Activated T-helper 1 cell treated with Interleukin-2 at 50 U/mL for 16 hours (primary cell): Measurements from ENCODE around the gene BCS1L.
"Not testable (repeated sequence)": the region's sequence is repeated elsewhere in the genome, so short reads cannot be mapped to it uniquely, and the experiment has no call there.

Experiments
- DNase-seq: peaks from one replicate; pipeline ENCODE4 v3.0.0-alpha.2; 2020; ENCODE audit warnings: low read depth

The BCS1L gene

GRCh38 chr2:218659988-218660358 is 490 bp downstream of the BCS1L start:
- no peak for DNase-seq

GRCh38 chr2:218662377-218662776 is 2.9 kb downstream of the BCS1L start:
- no peak for DNase-seq

- DNase-seq = no peak
Observed at GRCh38 chr2:218662827-218663226, 3.3 kb downstream of the BCS1L start.

GRCh38 chr2:218663901-218664300 is 4.4 kb downstream of the BCS1L start:
- DNase-seq = no peak

- DNase-seq = no peak
Observed at GRCh38 chr2:218664653-218665052, 5.2 kb downstream of the BCS1L start.

GRCh38 chr2:218671097-218671653 is 11.7 kb downstream of the BCS1L start:
- no peak for DNase-seq

GRCh38 chr2:218671654-218672566 is 12.4 kb downstream of the BCS1L start, which contains the start of the genes RNF25 and STK36:
Gene RNF25, minus strand, starts transcription at chr2:218672002. Its CDS starts 32 bp downstream, at chr2:218671970.
Gene STK36, plus strand, starts transcription at chr2:218672086. Its CDS starts 744 bp downstream, at chr2:218672830.
- peak; percentile 73 for DNase-seq

GRCh38 chr2:218679119-218679518 is 19.6 kb downstream of the BCS1L start:
- DNase-seq = no peak

GRCh38 chr2:218680061-218680460 is 20.6 kb downstream of the BCS1L start:
- no peak for DNase-seq

- DNase-seq = not testable (repeated sequence)
Observed at GRCh38 chr2:218687400-218688060, 28.0 kb downstream of the BCS1L start.

- DNase-seq = no peak
Observed at GRCh38 chr2:218691234-218691633, 31.8 kb downstream of the BCS1L start.

GRCh38 chr2:218694405-218695145 is 35.1 kb downstream of the BCS1L start:
- DNase-seq = no peak

- no peak for DNase-seq
Observed at GRCh38 chr2:218698885-218699284, 39.4 kb downstream of the BCS1L start.

GRCh38 chr2:218701806-218702205 is 42.3 kb downstream of the BCS1L start:
- DNase-seq = no peak

GRCh38 chr2:218703341-218703740 is 43.9 kb downstream of the BCS1L start:
- no peak for DNase-seq

GRCh38 chr2:218708086-218708485 is 48.6 kb downstream of the BCS1L start:
- DNase-seq = no peak

- no peak for DNase-seq
Observed at GRCh38 chr2:218709908-218710307, 50.4 kb downstream of the BCS1L start.

- no peak for DNase-seq
Observed at GRCh38 chr2:218710334-218710686, 50.8 kb downstream of the BCS1L start.

- peak; percentile 98 for DNase-seq
Observed at GRCh38 chr2:218710687-218711549, 51.4 kb downstream of the BCS1L start, which contains the start of gene TTLL4. Gene TTLL4, plus strand, starts transcription at chr2:218710835. Its CDS starts 26,842 bp downstream, at chr2:218737677.

- DNase-seq = no peak
Observed at GRCh38 chr2:218711550-218711929, 52.1 kb downstream of the BCS1L start.
